HepG2 (cell line): ENCODE data around the gene MDFIC. TPM values are rescaled to one million over a fixed set of nuclear protein-coding genes. Genes with fewer than 3 reads are reported as not detected.

Source experiments
- ATAC-seq: fragments of 200-7000 bp; cut with Tn5 transposase; 3 replicates; pipeline ENCODE4 v1.9.1; 2020; ENCODE audit warnings: mild to moderate bottlenecking, moderate library complexity
- BruUV-seq: library from RNA; stranded (reverse); fragments of 400-500 nt; replicated peaks from 2 replicates; lab custom pipeline; 2021; lab: Mats Ljungman, UMichigan
- CTCF ChIA-PET: fragments of 300-600 bp; formaldehyde crosslinking; extraction: SDS; loops from one replicate; lab custom pipeline; 2021; ENCODE audit warnings: low total read pairs, inconsistent platforms, low intra/inter-chr PET ratio; lab: Yijun Ruan, JAX
- POLR2A ChIA-PET: fragments of 350-600 bp; sonication (Branson Sonifier 250); formaldehyde crosslinking; loops from one replicate; lab custom pipeline; 2020; ENCODE audit warnings: antibody characterized with exemption, inconsistent platforms; lab: Yijun Ruan, JAX
- DNase-seq: peaks from one replicate; pipeline ENCODE4 v3.0.0-alpha.2; 2015; ENCODE audit warnings: low spot score
- FAIRE-seq: peaks from 3 replicates; lab custom pipeline; 2011; peaks lifted over from hg19 to GRCh38; lab: Jason Lieb, UNC
- H2AFZ ChIP-seq: one replicate; pipeline ENCODE4 v1.6.1; 2011; ENCODE audit warnings: low read length, inconsistent platforms
- H3K27ac ChIP-seq: fragments of 300-600 bp; 3 replicates; pipeline ENCODE4 v1.8.0; 2011; ENCODE audit warnings: mixed run types, mild to moderate bottlenecking, mixed read lengths, low read length, inconsistent platforms; ENCODE audit not compliant: insufficient read depth; ENCODE audit errors: extremely low read length
- H3K27me3 ChIP-seq, 2 experiments: fragments of 200-600 bp in 1 of 2; 2 replicates in 1 of 2; 3 replicates in 1 of 2; pipeline versions ENCODE4 v1.6.0 to v1.8.0; 2011; ENCODE audit warnings: low read length in 2 of 2, mild to moderate bottlenecking in 2 of 2, moderate library complexity in 2 of 2, inconsistent platforms in 1 of 2; ENCODE audit not compliant: insufficient read depth in 2 of 2, control insufficient read depth in 1 of 2
- H3K36me3 ChIP-seq, 2 experiments: fragments of 200-600 bp in 1 of 2; replicated peaks in 1 of 2; 2 replicates in 1 of 2; 3 replicates in 1 of 2; pipeline versions ENCODE4 v1.5.1 to v1.8.0; 2011; ENCODE audit warnings: low read length in 2 of 2, inconsistent platforms in 1 of 2; ENCODE audit not compliant: insufficient read depth in 2 of 2, control insufficient read depth in 1 of 2
- H3K4me1 ChIP-seq: 2 replicates; pipeline ENCODE4 v1.5.1; 2012; ENCODE audit warnings: low read length, inconsistent platforms; ENCODE audit not compliant: insufficient read depth
- H3K4me2 ChIP-seq: 2 replicates; pipeline ENCODE4 v1.6.0; 2011; ENCODE audit warnings: low read depth, low read length, inconsistent platforms
- H3K4me3 ChIP-seq, 3 experiments: fragments of 200-600 bp in 1 of 3; sonication (generic), shearing (Covaris generic) in 1 of 3; replicated peaks in 1 of 3; 2 replicates each; pipeline ENCODE4 v1.5.1; 2011 to 2016; ENCODE audit warnings: low read length in 3 of 3, inconsistent platforms in 2 of 3, low read depth in 2 of 3, mild to moderate bottlenecking in 2 of 3, control low read depth in 1 of 3, mixed read lengths in 1 of 3; ENCODE audit not compliant: insufficient read depth in 1 of 3
- H3K79me2 ChIP-seq: one replicate; pipeline ENCODE4 v1.6.1; 2011; ENCODE audit warnings: low read length, inconsistent platforms; ENCODE audit not compliant: insufficient read depth
- H3K9ac ChIP-seq: 2 replicates; pipeline ENCODE4 v1.6.0; 2011; ENCODE audit warnings: mild to moderate bottlenecking, low read depth, low read length, inconsistent platforms; ENCODE audit not compliant: insufficient read depth
- H3K9me3 ChIP-seq: 2 replicates; pipeline ENCODE4 v1.5.1; 2012; ENCODE audit warnings: mild to moderate bottlenecking, low read length
- H4K20me1 ChIP-seq: 2 replicates; pipeline ENCODE4 v1.6.0; 2011; ENCODE audit warnings: inconsistent platforms, mild to moderate bottlenecking, low read length, moderate library complexity; ENCODE audit not compliant: insufficient read depth
- ARNT2 ChIP-seq: sonication (generic); formaldehyde crosslinking; IDR thresholded peaks from 2 replicates; pipeline ENCODE4 v1.8.0; 2022; ENCODE audit warnings: mild to moderate bottlenecking, low read depth, missing genetic modification reagents, moderate library complexity
- MEIS1 ChIP-seq: sonication (generic); formaldehyde crosslinking; IDR thresholded peaks from 2 replicates; pipeline ENCODE4 v1.9.0; 2021; ENCODE audit warnings: mild to moderate bottlenecking, missing genetic modification reagents, moderate library complexity, borderline replicate concordance
- PBX3 ChIP-seq: sonication (generic); formaldehyde crosslinking; IDR thresholded peaks from 2 replicates; pipeline ENCODE4 v1.8.1; 2023; ENCODE audit warnings: missing genetic modification reagents, inconsistent platforms, borderline replicate concordance
- PHF8 ChIP-seq: sonication (generic); formaldehyde crosslinking; IDR thresholded peaks from 2 replicates; pipeline ENCODE4 v1.5.0; 2020; ENCODE audit warnings: missing genetic modification reagents
- SALL2 ChIP-seq: sonication (generic); formaldehyde crosslinking; IDR thresholded peaks from 2 replicates; pipeline ENCODE4 v1.8.1; 2023; ENCODE audit warnings: mild to moderate bottlenecking, missing genetic modification reagents, inconsistent platforms
- YY1 ChIP-seq: IDR thresholded peaks from 2 replicates; pipeline ENCODE4 v1.6.1; 2011; ENCODE audit warnings: low read length, low read depth, moderate library complexity, mild to moderate bottlenecking; ENCODE audit not compliant: insufficient read depth, insufficient replicate concordance
- ZBTB44 ChIP-seq: sonication (generic); formaldehyde crosslinking; IDR thresholded peaks from 2 replicates; pipeline ENCODE4 v1.4.0; 2020; ENCODE audit warnings: missing genetic modification reagents
- ZNF282 ChIP-seq: fragments of 450-650 bp; IDR thresholded peaks from 2 replicates; pipeline ENCODE4 v1.6.1; 2018; ENCODE audit not compliant: partially characterized antibody
- ZNF317 ChIP-seq: sonication (generic); formaldehyde crosslinking; IDR thresholded peaks from 2 replicates; pipeline ENCODE4 v1.5.0; 2020; ENCODE audit warnings: mild to moderate bottlenecking, missing genetic modification reagents
- ZNF496 ChIP-seq: sonication (generic); formaldehyde crosslinking; IDR thresholded peaks from 2 replicates; pipeline ENCODE4 v1.8.1; 2023; ENCODE audit warnings: mild to moderate bottlenecking, moderate library complexity, missing genetic modification reagents; ENCODE audit not compliant: insufficient replicate concordance
- ZNF687 ChIP-seq: sonication (generic); formaldehyde crosslinking; IDR thresholded peaks from 2 replicates; pipeline ENCODE4 v1.5.1; 2020; ENCODE audit warnings: mild to moderate bottlenecking, missing genetic modification reagents, moderate library complexity
- ZNF790 ChIP-seq: sonication (generic); formaldehyde crosslinking; IDR thresholded peaks from 2 replicates; pipeline ENCODE4 v1.8.0; 2022; ENCODE audit warnings: missing genetic modification reagents, mild to moderate bottlenecking, borderline replicate concordance
- ZNF850 ChIP-seq: sonication (generic); formaldehyde crosslinking; conservative IDR thresholded peaks from 2 replicates; pipeline ENCODE4 v1.9.0; 2021; ENCODE audit warnings: mild to moderate bottlenecking, missing genetic modification reagents
- ZNF883 ChIP-seq: sonication (generic); formaldehyde crosslinking; IDR thresholded peaks from 2 replicates; pipeline ENCODE4 v1.5.1; 2020; ENCODE audit warnings: mild to moderate bottlenecking, missing genetic modification reagents; ENCODE audit errors: not compliant biosample characterization
- WGBS: methylation state at CpG from one replicate; pipeline ENCODE4 v1.1.6; 2017; ENCODE audit warnings: low lambda C conversion rate; 5-methylcytosine and 5-hydroxymethylcytosine counted together
- in situ Hi-C: cut with HindIII; loops from 2 replicates; pipeline ENCODE4 v1.10.0; 2017; ENCODE audit warnings: low pct_unique_long_range_greater_than_20kb; ENCODE audit not compliant: extremely low pct_ligation_motif_present
- intact Hi-C: fragments of 100-400 bp; cut with micrococcal nuclease; formaldehyde crosslinking; loops from one replicate; pipeline ENCODE4 v1.10.0; 2022; ENCODE audit not compliant: unreplicated experiment
- polyA plus RNA-seq, 8 experiments: library from polyadenylated mRNA; depleted of rRNA in 3 of 8; stranded (reverse) in 7 of 8; unstranded in 1 of 8; fragments of >200 nt; fragmentation: Illumina TruSeq in 4 of 8; extraction: Trizol in 4 of 8; gene quantifications; 2 replicates each; pipeline versions ENCODE4 v1.2.1 to v1.2.3, GENCODE V29; 2011 to 2016; ENCODE audit warnings: low read depth in 4 of 8, missing spikeins in 1 of 8, mixed read lengths in 1 of 8; ENCODE audit not compliant: insufficient read depth in 1 of 8
- total RNA-seq, 5 experiments: library from RNA; depleted of rRNA; stranded (reverse); fragments of >200 nt; fragmentation: Illumina TruSeq; extraction: Trizol; gene quantifications; 2 replicates each; pipeline ENCODE4 v1.2.3, GENCODE V29; 2016; ENCODE audit warnings: low read depth in 1 of 5
- TF ChIP-seq, protein P1 (sequence below): sonication (generic); formaldehyde crosslinking; IDR thresholded peaks from 2 replicates; pipeline ENCODE4 v1.5.1; 2020; ENCODE audit warnings: mild to moderate bottlenecking, moderate library complexity, missing genetic modification reagents

Gene MDFIC
- total and polyA plus RNA-seq, 2 of the 13 experiments (the other 11 are each of a cell fraction or from before 2014, with no cell fraction given), result 0.13 TPM; not detected in 1

DNA sequence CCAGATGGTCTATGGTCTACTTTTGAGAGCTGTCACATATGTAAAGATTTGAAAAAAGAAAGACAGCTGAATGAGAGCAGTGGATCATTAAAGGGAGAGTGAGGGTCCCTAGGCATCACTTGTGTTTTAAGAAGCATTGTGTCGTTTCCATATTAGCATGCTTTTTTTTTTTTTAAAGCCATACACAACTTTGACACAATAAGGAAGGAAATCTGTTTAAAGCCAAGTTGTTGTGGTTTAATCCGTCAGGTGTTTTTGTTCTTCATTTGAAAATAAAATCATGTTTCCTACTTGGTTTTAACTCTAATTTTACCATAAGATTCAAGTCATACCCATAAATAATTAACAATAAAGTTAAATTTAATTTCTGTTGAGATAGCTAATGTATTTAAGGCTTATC lies 53.5 kb downstream of the MDFIC start:
- Histone ChIP-seq H3K4me2 (no peak overlapping the region), H3K27ac (no peak overlapping the region), H3K9ac (no peak overlapping the region), H3K4me3 (no peak overlapping the region), H2AFZ (no peak overlapping the region), H4K20me1 (no peaks in the 10 kb centered on the region), H3K4me1 (no peaks in the 10 kb centered on the region), H3K79me2 (no peaks in the 10 kb centered on the region), H3K36me3 (no peaks in the 10 kb centered on the region), H3K27me3 (no peaks in the 10 kb centered on the region), H3K9me3 (no peaks in the 10 kb centered on the region)
- no peak for DNase-seq
- ChIA-PET POLR2A (no interaction called here), CTCF (no interaction called here)
- ATAC-seq, result no peak
- no peak for TF ChIP-seq ZNF790 (CRISPR knock-in tag)
- no peak for TF ChIP-seq ZBTB44 (CRISPR knock-in tag)
- TF ChIP-seq ZNF282, result no peak
- no peak for TF ChIP-seq ZNF687 (CRISPR knock-in tag)
- TF ChIP-seq PHF8, result no peak
- no peak for TF ChIP-seq ZNF317 (CRISPR knock-in tag)
- TF ChIP-seq ARNT2 (CRISPR knock-in tag), result no peak
- no peak for TF ChIP-seq ZNF883 (CRISPR knock-in tag)
- TF ChIP-seq ZNF850 (CRISPR knock-in tag), result no peak
- no peak for TF ChIP-seq YY1
- TF ChIP-seq PBX3 (CRISPR knock-in tag), result no peak
- no peak for TF ChIP-seq SALL2 (CRISPR knock-in tag)
- TF ChIP-seq MEIS1 (CRISPR knock-in tag), result no peak
- TF ChIP-seq ZNF496 (CRISPR knock-in tag), result no peak
- TF ChIP-seq, protein P1, sequence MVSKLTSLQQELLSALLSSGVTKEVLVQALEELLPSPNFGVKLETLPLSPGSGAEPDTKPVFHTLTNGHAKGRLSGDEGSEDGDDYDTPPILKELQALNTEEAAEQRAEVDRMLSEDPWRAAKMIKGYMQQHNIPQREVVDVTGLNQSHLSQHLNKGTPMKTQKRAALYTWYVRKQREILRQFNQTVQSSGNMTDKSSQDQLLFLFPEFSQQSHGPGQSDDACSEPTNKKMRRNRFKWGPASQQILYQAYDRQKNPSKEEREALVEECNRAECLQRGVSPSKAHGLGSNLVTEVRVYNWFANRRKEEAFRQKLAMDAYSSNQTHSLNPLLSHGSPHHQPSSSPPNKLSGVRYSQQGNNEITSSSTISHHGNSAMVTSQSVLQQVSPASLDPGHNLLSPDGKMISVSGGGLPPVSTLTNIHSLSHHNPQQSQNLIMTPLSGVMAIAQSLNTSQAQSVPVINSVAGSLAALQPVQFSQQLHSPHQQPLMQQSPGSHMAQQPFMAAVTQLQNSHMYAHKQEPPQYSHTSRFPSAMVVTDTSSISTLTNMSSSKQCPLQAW, result no peak
- in situ Hi-C loops (no loop called here), intact Hi-C loops (no loop called here)
- BruUV-seq, result no TSS peak
- 33% methylated on average over 2 of the region's 2 CpGs for WGBS
- no peak for FAIRE-seq
